Karpas-422 (cell line): ENCODE data around the gene ASB1. TPM values are rescaled to one million over a fixed set of nuclear protein-coding genes. Genes with fewer than 3 reads are reported as not detected.

Experiments
- DNase-seq: peaks from one replicate; pipeline ENCODE4 v3.0.0-alpha.2; 2015
- H2AFZ ChIP-seq: fragments of 200-600 bp; sonication (generic); 2 replicates; pipeline ENCODE4 v1.6.1; 2014; ENCODE audit warnings: antibody characterized with exemption, low read length, mixed read lengths
- H3K27ac ChIP-seq: fragments of 200-600 bp; sonication (generic); 2 replicates; pipeline ENCODE4 v1.5.1; 2014; ENCODE audit warnings: mild to moderate bottlenecking, low read length, moderate library complexity
- H3K27me3 ChIP-seq: fragments of 200-600 bp; sonication (generic); 2 replicates; pipeline ENCODE4 v1.6.1; 2014; ENCODE audit warnings: low read length, mixed read lengths
- H3K36me3 ChIP-seq: fragments of 200-600 bp; sonication (generic); 2 replicates; pipeline ENCODE4 v1.6.1; 2014; ENCODE audit warnings: low read length, mixed read lengths; ENCODE audit not compliant: insufficient read depth
- H3K4me1 ChIP-seq: fragments of 200-600 bp; sonication (generic); 2 replicates; pipeline ENCODE4 v1.6.1; 2014; ENCODE audit warnings: mild to moderate bottlenecking, low read length, mixed read lengths
- H3K4me2 ChIP-seq: fragments of 200-600 bp; sonication (generic); 2 replicates; pipeline ENCODE4 v1.6.1; 2014; ENCODE audit warnings: low read length, low read depth, mild to moderate bottlenecking; ENCODE audit not compliant: poor library complexity, severe bottlenecking
- H3K4me3 ChIP-seq: fragments of 200-600 bp; sonication (generic); 2 replicates; pipeline ENCODE4 v1.5.1; 2014; ENCODE audit warnings: mild to moderate bottlenecking, antibody characterized with exemption, low read length, mixed read lengths
- H3K79me2 ChIP-seq: fragments of 200-600 bp; sonication (generic); 2 replicates; pipeline ENCODE4 v1.6.1; 2014; ENCODE audit warnings: mild to moderate bottlenecking, low read length, mixed read lengths
- H3K9ac ChIP-seq: fragments of 200-600 bp; sonication (generic); 2 replicates; pipeline ENCODE4 v1.6.0; 2014; ENCODE audit warnings: low read length
- H3K9me2 ChIP-seq: fragments of 200-600 bp; sonication (generic), shearing (Covaris generic); replicated peaks from 2 replicates; pipeline ENCODE4 v1.6.0; 2014; ENCODE audit warnings: mild to moderate bottlenecking, low read length, moderate library complexity; ENCODE audit not compliant: insufficient read depth
- H3K9me3 ChIP-seq: fragments of 300-700, 200-600 bp; sonication (generic); 2 replicates; pipeline ENCODE4 v1.6.1; 2014; ENCODE audit warnings: low read length, mixed read lengths
- H4K20me1 ChIP-seq: fragments of 200-600 bp; sonication (generic); 2 replicates; pipeline ENCODE4 v1.6.1; 2014; ENCODE audit warnings: mild to moderate bottlenecking, antibody characterized with exemption, low read length, low read depth; ENCODE audit not compliant: insufficient read depth
- total RNA-seq: library from RNA; depleted of rRNA; stranded (reverse); fragments of >200 nt; shearing (Covaris generic); gene quantifications from 2 replicates; pipeline ENCODE4 v1.2.3, GENCODE V29; 2014; ENCODE audit warnings: low replicate concordance

Gene ASB1
- total RNA-seq, 1 experiment from 2014 or later = 25.1 TPM

DNA sequence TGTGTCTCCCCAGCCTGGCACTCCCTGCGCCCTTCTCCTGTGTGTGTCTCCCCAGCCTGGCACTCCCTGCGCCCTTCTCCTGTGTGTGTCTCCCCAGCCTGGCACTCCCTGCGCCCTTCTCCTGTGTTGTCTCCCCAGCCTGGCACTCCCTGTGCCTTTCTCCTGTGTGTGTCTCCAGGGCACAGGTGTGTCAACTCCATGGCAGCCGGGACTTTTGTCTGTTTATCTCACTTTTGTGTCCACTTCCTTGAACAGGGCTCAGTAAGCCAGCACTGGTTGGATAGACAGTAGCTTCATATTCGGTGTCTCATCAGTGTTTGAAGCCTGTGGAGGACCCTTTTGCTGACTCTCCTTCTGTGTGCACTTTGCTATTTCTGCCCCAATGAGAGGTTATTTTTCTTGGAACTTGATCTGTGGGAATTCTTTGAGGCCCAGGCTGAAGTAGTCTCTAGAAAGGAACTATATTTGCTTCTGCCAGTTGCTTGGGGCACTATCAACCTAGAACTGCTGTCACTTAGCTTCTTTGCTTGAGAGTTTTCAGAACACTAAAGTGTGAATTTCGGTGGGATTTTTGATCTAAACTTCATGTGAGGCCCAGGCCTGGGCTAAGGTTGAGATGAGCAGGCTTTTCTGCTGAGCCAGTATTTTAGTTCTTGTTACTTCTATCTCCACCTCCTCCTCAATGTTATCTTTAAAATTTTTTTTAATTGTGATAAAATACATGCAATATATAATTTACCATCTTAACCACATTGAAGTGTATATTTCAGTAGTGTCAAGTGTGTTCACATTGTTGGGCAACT, 8.3 kb upstream of the ASB1 start:
- H3K4me3 ChIP-seq = no peak overlapping the region
- no peak for DNase-seq
- H3K27me3 ChIP-seq = no peaks in the 10 kb centered on the region
- H2AFZ ChIP-seq = no peak overlapping the region
- H3K9me3 ChIP-seq = no peaks in the 10 kb centered on the region; the same call in 1 of the 2 replicates
- no peaks in the 10 kb centered on the region for H4K20me1 ChIP-seq
- no peak overlapping the region for H3K9ac ChIP-seq
- peaks cover 6% of the 10 kb centered on the region for H3K36me3 ChIP-seq
- peaks cover 12% of the 10 kb centered on the region for H3K4me1 ChIP-seq
- H3K27ac ChIP-seq = no peak overlapping the region
- H3K4me2 ChIP-seq = no peak overlapping the region
- no peaks in the 10 kb centered on the region for H3K9me2 ChIP-seq
- no peaks in the 10 kb centered on the region for H3K79me2 ChIP-seq

DNA sequence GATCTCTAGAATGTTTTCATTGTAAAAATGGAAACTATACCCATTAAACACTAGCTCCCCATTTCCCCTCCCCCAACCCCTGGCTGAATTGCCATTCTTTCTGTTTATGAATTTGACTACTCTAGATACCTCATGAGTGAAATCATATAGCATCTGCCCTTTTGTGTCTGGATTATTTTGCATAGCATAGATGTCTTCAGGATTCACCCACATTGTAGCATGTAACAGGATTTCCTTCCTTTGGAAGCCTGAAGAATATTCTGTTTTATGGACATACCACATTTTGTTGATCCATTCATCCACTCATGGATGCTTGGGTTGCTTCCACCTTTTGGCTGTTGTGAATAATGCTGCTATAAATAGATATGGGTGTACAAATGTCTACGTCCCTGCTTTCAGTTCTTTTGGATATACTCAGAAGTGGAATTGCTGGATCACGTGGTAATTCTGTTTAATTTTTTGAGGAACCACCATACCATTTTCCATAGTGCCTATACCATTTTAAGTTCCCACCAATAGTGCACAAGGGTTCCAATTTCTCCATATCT, 7.7 kb upstream of the ASB1 start:
- DNase-seq = no peak
- peaks cover 9% of the 10 kb centered on the region for H3K4me1 ChIP-seq
- no peak overlapping the region for H3K4me3 ChIP-seq

DNA sequence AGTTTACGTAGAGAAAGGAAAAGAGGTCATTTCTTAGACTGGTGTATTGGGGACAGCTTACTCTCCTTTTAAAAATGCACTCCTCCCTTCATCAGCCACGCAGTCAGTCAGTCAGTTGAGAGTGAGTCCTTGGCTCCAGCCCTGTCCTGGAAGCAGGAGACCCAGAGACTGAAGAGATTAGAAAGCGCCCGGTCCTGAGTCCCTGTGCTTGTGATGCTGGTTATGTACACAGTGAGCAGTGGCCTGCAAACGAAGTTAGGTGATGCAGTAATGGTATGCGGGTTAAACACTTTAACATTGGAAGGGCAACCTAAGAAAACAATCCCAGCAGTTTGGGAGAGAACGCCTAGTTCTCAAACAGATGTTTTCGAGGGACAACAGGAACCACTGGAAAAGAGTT, 6.3 kb upstream of the ASB1 start:
- H3K9me2 ChIP-seq = no peaks in the 10 kb centered on the region
- H3K27me3 ChIP-seq = no peaks in the 10 kb centered on the region
- no peaks in the 10 kb centered on the region for H4K20me1 ChIP-seq
- DNase-seq = no peak
- no peak overlapping the region for H3K4me3 ChIP-seq
- no peak overlapping the region for H2AFZ ChIP-seq
- no peak overlapping the region for H3K4me2 ChIP-seq
- H3K9me3 ChIP-seq = no peaks in the 10 kb centered on the region; the same call in 1 of the 2 replicates
- H3K79me2 ChIP-seq = no peaks in the 10 kb centered on the region; the same call in 1 of the 2 replicates
- H3K4me1 ChIP-seq = peaks cover under 1% of the 10 kb centered on the region
- no peak overlapping the region for H3K27ac ChIP-seq
- peaks cover 3% of the 10 kb centered on the region for H3K36me3 ChIP-seq
- no peak overlapping the region for H3K9ac ChIP-seq

More for the DNA sequence above, 7.7 kb upstream of the ASB1 start:
- H3K27me3 ChIP-seq = no peaks in the 10 kb centered on the region
- H3K4me2 ChIP-seq = no peak overlapping the region
- H3K9ac ChIP-seq = no peak overlapping the region
- H3K79me2 ChIP-seq = no peaks in the 10 kb centered on the region
- no peaks in the 10 kb centered on the region for H3K9me2 ChIP-seq
- no peaks in the 10 kb centered on the region for H4K20me1 ChIP-seq
- H3K36me3 ChIP-seq = peaks cover 6% of the 10 kb centered on the region
- H2AFZ ChIP-seq = no peak overlapping the region
- H3K9me3 ChIP-seq = no peaks in the 10 kb centered on the region; the same call in 1 of the 2 replicates
- H3K27ac ChIP-seq = no peak overlapping the region

DNA sequence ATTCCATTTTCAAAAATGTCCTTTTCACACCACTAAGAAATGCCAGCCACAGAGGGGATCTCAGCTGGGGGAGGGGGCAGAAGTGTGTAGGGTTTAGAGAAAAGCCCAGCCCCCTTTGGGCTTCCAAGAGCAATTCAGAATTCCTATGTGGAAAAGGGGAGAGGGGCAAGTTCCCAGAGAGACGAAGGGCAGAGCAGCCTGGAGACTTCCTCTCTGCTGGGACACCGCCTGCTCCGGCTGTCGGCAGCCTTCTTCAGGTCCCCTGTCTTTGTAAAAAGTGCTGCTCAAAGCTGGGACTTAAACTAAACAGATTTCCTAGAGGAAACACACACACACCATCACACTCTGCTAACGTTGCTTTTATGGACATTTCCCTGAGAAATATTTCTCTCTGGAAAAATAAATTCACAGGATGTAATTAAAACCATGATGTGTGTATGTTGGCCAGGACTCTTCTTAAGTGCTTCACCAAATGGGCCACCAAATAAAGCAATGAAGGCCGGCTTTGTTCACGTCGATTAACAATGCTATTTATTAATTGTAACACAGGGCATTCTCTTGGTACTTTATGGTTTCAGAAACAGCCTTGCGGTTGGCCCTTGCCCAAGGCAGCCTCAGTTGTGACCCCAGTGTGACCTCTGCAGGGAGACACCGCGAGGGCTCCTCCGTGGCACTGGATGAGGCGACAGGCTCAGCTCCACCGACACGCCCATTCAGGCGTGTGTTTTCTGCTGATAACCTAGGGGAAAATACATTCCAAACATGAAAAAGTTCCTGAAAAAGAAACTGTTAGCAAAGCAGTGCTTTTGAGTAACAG, 5.6 kb upstream of the ASB1 start:
- Histone ChIP-seq H3K9me2 (no peaks in the 10 kb centered on the region), H3K4me3 (no peak overlapping the region), H4K20me1 (no peaks in the 10 kb centered on the region), H3K27me3 (no peaks in the 10 kb centered on the region), H3K27ac (no peak overlapping the region), H3K4me1 (peaks cover 7% of the 10 kb centered on the region), H3K36me3 (no peaks in the 10 kb centered on the region), H3K79me2 (peaks cover 6% of the 10 kb centered on the region; the same call in 1 of the 2 replicates), H3K9ac (no peak overlapping the region), H3K9me3 (no peaks in the 10 kb centered on the region), H3K4me2 (no peak overlapping the region), H2AFZ (no peak overlapping the region)
- DNase-seq = no peak

DNA sequence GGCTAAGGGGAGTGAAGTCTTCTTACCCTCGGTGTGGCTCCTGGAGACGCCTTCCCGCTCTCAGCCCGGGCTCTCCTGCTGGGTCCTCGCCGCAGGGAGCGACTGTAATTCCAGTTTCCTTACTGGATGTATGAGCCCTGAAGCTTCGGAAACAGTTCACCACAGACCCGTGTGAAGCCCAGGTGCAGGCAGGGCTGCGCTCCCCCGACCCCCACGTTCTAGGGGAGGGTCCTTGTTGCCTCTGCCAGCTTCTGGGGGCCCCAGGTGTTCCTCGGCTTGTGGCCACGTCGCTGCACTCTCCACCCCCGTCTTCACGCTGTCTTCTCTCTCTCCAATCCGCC, 5.1 kb upstream of the ASB1 start:
- no peak for DNase-seq
- no peak overlapping the region for H3K4me3 ChIP-seq
- no peak overlapping the region for H3K9ac ChIP-seq
- H3K79me2 ChIP-seq = peaks cover 9% of the 10 kb centered on the region; the same call in 1 of the 2 replicates
- no peaks in the 10 kb centered on the region for H3K9me3 ChIP-seq
- H3K36me3 ChIP-seq = no peaks in the 10 kb centered on the region
- no peak overlapping the region for H3K4me2 ChIP-seq
- no peaks in the 10 kb centered on the region for H3K27me3 ChIP-seq
- H3K27ac ChIP-seq = no peak overlapping the region
- no peak overlapping the region for H2AFZ ChIP-seq
- H4K20me1 ChIP-seq = no peaks in the 10 kb centered on the region
- no peaks in the 10 kb centered on the region for H3K9me2 ChIP-seq
- H3K4me1 ChIP-seq = peaks cover 8% of the 10 kb centered on the region

DNA sequence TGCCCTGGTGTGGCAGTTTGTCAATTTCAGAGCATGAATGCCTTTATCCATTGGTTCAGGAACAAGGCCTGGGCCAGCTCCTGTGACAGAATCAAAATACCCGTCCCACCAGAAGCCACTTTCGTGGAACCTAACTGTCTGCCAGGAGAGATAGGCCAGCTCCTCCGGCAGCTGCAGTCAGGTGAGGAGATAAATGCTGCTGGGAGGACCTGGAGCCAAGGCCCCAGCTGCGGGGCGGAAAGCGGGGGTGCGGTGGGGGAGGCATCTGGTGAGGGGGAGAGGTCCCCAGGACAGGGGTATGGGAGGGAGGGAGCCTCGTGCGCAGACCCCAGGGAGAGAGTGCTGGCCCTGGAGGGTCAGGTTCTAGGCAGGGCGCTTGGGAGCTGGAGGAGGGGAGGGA, 4.4 kb upstream of the ASB1 start:
- H2AFZ ChIP-seq = no peak overlapping the region
- H3K9ac ChIP-seq = no peak overlapping the region
- no peaks in the 10 kb centered on the region for H3K9me3 ChIP-seq
- H3K79me2 ChIP-seq = peaks cover 13% of the 10 kb centered on the region
- H3K36me3 ChIP-seq = no peaks in the 10 kb centered on the region
- H3K4me1 ChIP-seq = peaks cover 8% of the 10 kb centered on the region
- no peak for DNase-seq
- H3K27me3 ChIP-seq = no peaks in the 10 kb centered on the region
- no peaks in the 10 kb centered on the region for H3K9me2 ChIP-seq
- H3K4me2 ChIP-seq = no peak overlapping the region
- H3K27ac ChIP-seq = no peak overlapping the region
- no peak overlapping the region for H3K4me3 ChIP-seq
- no peaks in the 10 kb centered on the region for H4K20me1 ChIP-seq

DNA sequence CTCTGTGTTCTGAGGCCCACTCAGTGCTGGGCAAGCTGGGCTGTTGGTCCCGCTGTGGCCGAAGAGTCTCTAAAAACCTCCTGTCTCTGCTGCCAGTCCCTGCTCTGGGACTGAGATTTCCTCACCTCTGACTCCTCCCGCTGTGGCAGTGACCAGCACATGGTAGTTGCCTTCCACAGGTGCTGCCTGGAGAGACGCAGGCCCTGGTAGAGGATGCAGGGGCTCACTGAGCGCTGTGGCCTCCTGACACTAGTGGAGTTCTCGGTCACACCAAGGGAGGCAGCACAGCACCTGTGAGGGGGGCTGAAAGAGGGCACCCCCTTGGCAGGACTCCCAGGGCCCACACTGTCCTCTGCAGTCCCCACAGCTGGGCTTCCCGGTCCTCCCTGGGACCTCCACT, 3.8 kb upstream of the ASB1 start:
- Histone ChIP-seq H3K27me3 (no peaks in the 10 kb centered on the region), H3K36me3 (no peaks in the 10 kb centered on the region), H3K27ac (no peak overlapping the region), H4K20me1 (no peaks in the 10 kb centered on the region), H3K4me3 (no peak overlapping the region), H3K9me2 (no peaks in the 10 kb centered on the region), H3K79me2 (peaks cover 19% of the 10 kb centered on the region), H3K9me3 (no peaks in the 10 kb centered on the region), H3K4me1 (peaks cover 12% of the 10 kb centered on the region), H3K4me2 (no peak overlapping the region), H3K9ac (no peak overlapping the region), H2AFZ (no peak overlapping the region)
- DNase-seq = no peak
